Osteoblast (primary cell): ENCODE results near the gene HHEX. TPM values are rescaled to one million over a fixed set of nuclear protein-coding genes. Genes with fewer than 3 reads are reported as not detected.
A peak's percentile ranks its signal among the peaks of the same experiment; 100 is the strongest.

Experiments
- DNase-seq: peaks from one replicate; pipeline ENCODE4 v3.0.0; 2011; ENCODE audit warnings: low spot score, mixed read lengths; ENCODE audit not compliant: insufficient read length; ENCODE audit errors: missing footprints
- H2AFZ ChIP-seq: 2 replicates; pipeline ENCODE4 v1.6.0; 2011; ENCODE audit warnings: mild to moderate bottlenecking, low read length
- H3K27ac ChIP-seq: 2 replicates; pipeline ENCODE4 v1.5.1; 2011; ENCODE audit warnings: mild to moderate bottlenecking, low read depth, low read length, moderate library complexity
- H3K27me3 ChIP-seq: 2 replicates; pipeline ENCODE4 v1.6.0; 2012; ENCODE audit warnings: mild to moderate bottlenecking, control low read depth, inconsistent platforms, low read length, moderate library complexity; ENCODE audit not compliant: insufficient read depth
- H3K36me3 ChIP-seq: 2 replicates; pipeline ENCODE4 v1.5.1; 2011; ENCODE audit warnings: mild to moderate bottlenecking, low read length, control low read depth, moderate library complexity; ENCODE audit not compliant: insufficient read depth
- H3K4me1 ChIP-seq: 2 replicates; pipeline ENCODE4 v1.5.1; 2011; ENCODE audit warnings: mild to moderate bottlenecking, low read length, control low read depth, moderate library complexity; ENCODE audit not compliant: insufficient read depth
- H3K4me2 ChIP-seq: 2 replicates; pipeline ENCODE4 v1.6.0; 2011; ENCODE audit warnings: mild to moderate bottlenecking, low read length; ENCODE audit not compliant: insufficient read depth
- H3K4me3 ChIP-seq: fragments of 200-600 bp; sonication (generic); 3 replicates; pipeline ENCODE4 v1.5.1; 2012; ENCODE audit warnings: mild to moderate bottlenecking, low read length, inconsistent platforms; ENCODE audit not compliant: insufficient read depth
- H3K79me2 ChIP-seq: 2 replicates; pipeline ENCODE4 v1.6.0; 2012; ENCODE audit warnings: mild to moderate bottlenecking, low read length, control low read depth, inconsistent platforms; ENCODE audit not compliant: insufficient read depth
- H3K9me3 ChIP-seq: 2 replicates; pipeline ENCODE4 v1.5.1; 2011; ENCODE audit warnings: low read depth, low read length, control low read depth
- H4K20me1 ChIP-seq: 2 replicates; pipeline ENCODE4 v1.6.0; 2012; ENCODE audit warnings: mild to moderate bottlenecking, low read length, control low read depth; ENCODE audit not compliant: insufficient read depth
- CTCF ChIP-seq: IDR thresholded peaks from 2 replicates; pipeline ENCODE4 v1.5.1; 2011; ENCODE audit warnings: mild to moderate bottlenecking, low read depth, low read length, moderate library complexity; ENCODE audit errors: extremely low read depth
- total RNA-seq: library from RNA; depleted of rRNA; stranded (reverse); fragments of >200 nt; gene quantifications from 2 replicates; pipeline ENCODE4 v1.2.3, GENCODE V29; 2012

HHEX gene
- total RNA-seq, 1 donor = 0.36 TPM

GRCh38 chr10:92699518-92700381 is 10.0 kb downstream of the HHEX start:
- H3K27ac ChIP-seq = no peak overlapping the region
- DNase-seq = peak; percentile 86

DNA sequence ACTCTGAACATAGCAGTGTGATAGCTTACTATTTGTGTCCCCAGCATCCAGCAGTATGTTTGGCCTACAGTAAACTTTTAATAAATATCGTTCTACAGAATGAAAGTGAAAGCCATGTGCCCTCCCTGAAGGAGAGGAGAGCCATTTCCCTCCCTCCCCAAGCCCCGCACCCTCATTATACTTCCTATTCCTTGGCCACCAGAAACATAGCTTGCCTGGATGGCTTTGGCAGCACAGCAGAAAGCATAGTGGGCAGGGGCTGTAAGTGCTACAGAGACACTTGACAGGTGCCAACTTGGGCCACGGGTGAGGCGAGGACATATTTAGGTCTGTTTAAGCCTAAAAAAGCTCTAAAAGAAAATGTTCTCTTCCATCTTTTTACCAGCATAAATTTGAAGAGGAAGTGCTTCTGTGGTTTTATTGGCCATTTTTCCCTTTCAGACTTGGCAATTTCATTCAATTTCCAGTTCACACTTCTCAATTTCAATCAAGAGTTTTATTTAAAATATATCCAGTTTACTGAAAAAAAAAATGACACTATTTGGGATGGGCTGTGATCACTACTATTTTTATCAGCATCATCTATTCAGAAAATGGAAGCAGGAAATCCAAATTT is 12.7 kb downstream of the HHEX start:
- Histone ChIP-seq H3K4me2 (no peak overlapping the region), H3K9me3 (no peaks in the 10 kb centered on the region), H3K27me3 (peaks cover 6% of the 10 kb centered on the region), H3K27ac (no peak overlapping the region), H2AFZ (peak overlapping the region; percentile 80), H3K79me2 (no peaks in the 10 kb centered on the region), H3K4me3 (peak overlapping the region; percentile 23), H3K36me3 (no peaks in the 10 kb centered on the region), H4K20me1 (no peaks in the 10 kb centered on the region), H3K4me1 (peaks cover 6% of the 10 kb centered on the region)
- DNase-seq = no peak
- TF ChIP-seq CTCF = no peak

More at GRCh38 chr10:92699518-92700381, 10.0 kb downstream of the HHEX start:
- TF ChIP-seq CTCF = no peak
- Histone ChIP-seq H3K4me3 (peak overlapping the region; percentile 69), H3K79me2 (no peaks in the 10 kb centered on the region), H2AFZ (peak overlapping the region; percentile 85), H3K9me3 (no peaks in the 10 kb centered on the region), H3K36me3 (no peaks in the 10 kb centered on the region), H3K4me1 (peaks cover 6% of the 10 kb centered on the region), H3K27me3 (no peaks in the 10 kb centered on the region), H3K4me2 (peak overlapping the region; percentile 81), H4K20me1 (no peaks in the 10 kb centered on the region)

DNA sequence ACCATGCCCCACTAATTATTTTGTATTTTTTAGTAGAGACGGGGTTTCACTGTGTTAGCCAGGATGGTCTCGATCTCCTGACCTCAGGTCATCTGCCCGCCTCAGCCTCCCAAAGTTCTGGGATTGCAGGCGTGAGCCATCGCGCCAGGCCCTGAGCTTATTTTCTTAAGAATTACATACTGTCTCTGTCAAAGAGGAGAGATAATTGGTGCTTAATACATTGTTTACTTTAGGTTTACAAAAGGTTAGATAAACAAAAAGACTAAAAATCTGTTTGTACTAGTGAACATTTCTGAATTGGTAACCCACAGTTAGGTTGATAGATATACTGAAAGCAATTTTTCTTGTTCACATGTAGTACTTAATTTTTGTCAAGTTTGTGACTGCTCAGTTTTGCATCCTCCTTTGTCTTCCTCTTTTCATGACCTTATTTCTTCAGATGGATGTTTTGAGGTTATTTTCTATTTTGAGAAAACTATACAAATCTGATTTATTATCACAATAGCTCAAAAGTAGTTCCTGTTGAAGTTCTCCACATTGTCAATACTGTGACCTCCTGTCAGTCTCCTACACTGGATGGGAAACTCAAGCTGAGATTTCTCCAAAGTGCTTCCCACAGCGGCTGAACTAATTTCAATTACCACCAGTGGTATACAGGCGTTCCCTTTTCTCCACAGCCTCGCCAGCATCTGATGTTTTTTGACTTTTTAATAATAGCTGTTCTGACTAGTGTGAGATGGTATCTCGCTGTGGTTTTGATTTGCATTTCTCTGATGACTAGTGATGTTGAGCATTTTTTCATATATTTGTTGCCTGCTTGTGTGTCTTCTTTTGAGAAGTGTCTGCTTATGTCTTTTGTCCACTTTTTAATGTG is 22.5 kb downstream of the HHEX start:
- no peak overlapping the region for H3K27ac ChIP-seq

More for the DNA sequence above, 22.5 kb downstream of the HHEX start:
- DNase-seq = no peak
- no peaks in the 10 kb centered on the region for H3K27me3 ChIP-seq
- no peaks in the 10 kb centered on the region for H4K20me1 ChIP-seq
- H3K4me3 ChIP-seq = no peak overlapping the region
- no peaks in the 10 kb centered on the region for H3K9me3 ChIP-seq
- H3K4me1 ChIP-seq = no peaks in the 10 kb centered on the region
- H2AFZ ChIP-seq = no peak overlapping the region
- H3K79me2 ChIP-seq = no peaks in the 10 kb centered on the region
- no peak for TF ChIP-seq CTCF
- no peaks in the 10 kb centered on the region for H3K36me3 ChIP-seq
- no peak overlapping the region for H3K4me2 ChIP-seq
